ENCODE data around the gene B2M. TPM values are rescaled to one million over a fixed set of nuclear protein-coding genes. Genes with fewer than 3 reads are reported as not detected.
"Not testable (repeated sequence)": the region's sequence is repeated elsewhere in the genome, so short reads cannot be mapped to it uniquely, and the experiment has no call there.

The B2M gene
- polyA plus RNA-seq, 3 donors, result 682 to 854 (median 828) TPM

- DNase-seq, result not testable (repeated sequence)
These were observed 28.3 kb upstream of the B2M start for GRCh38 chr15:44682809-44683682.

DNA sequence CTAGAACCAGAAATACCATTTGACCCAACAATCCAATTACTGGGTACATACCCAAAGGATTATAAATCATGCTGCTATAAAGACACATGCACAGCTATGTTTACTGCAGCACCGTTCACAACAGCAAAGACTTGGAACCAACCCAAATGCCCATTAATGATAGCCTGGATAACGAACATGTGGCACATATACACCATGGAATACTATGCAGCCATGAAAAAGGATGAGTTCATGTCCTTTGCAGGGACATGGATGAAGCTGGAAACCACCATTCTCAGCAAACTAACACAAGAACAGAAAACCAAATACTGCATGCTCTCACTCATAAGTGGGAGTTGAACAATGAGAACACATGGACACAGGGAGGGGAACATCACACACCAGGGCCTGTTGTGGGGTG lies 22.0 kb upstream of the B2M start:
- not testable (repeated sequence) for DNase-seq

DNA sequence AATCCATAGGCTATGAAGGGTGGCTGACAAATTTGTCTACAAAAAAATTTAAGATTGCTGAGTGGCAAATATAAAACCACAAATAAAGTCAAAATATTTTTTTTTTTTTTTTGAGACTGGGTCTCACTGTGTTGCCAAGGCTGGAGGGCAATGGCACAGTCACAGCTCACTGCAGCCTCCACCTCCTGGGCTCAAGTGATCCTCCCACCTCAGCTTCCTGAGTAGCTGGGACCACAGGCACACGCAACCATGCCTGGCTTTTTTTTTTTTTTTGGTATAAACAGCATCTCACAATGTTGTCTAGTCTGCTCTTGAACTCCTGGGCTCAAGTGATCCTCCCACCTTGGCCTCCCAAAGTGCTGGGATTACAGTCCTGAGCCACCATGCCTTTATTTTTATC lies 21.1 kb upstream of the B2M start:
- not testable (repeated sequence) for DNase-seq

DNA sequence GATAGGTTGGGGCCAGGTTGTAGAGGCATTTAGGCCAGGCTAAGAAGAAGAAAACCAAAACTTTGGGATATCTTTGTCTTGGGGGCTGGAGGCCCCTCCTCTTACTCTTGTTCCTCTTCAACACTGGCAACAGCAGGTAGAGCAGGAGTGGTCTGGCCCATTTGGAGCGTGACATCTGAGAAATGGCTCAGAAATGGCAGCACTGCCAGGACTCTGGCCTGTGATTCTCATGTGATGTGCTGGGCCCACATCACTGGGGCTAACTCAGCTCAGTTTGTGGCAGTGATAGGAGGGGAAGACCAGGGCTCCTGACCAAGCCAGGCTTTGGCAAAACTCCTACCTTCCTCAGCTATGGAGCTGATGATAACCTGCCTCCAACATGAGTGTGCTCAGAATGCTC lies 18.7 kb upstream of the B2M start:
- no peak for DNase-seq

DNA sequence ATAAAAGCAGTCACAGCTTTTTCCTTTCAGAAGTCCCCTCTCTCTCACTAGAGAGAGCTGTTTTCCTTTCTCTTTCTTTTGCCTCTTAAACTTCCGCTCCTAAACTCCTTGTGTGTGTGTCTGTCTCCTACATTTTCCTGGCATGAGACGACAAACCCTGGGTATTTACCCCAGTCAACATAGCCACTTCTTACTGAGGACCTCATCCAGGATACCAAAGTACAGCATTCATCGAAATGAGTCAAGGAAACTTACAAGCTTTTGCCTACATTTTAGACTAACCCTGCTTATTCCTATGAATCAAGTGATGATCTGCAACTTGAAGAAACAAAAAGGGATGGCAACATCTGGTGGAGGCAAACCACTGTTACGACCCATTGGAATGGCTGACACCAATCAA lies 16.9 kb upstream of the B2M start:
- no peak for DNase-seq

GRCh38 chr15:44695294-44695693 lies 16.0 kb upstream of the B2M start:
- no peak for DNase-seq

DNA sequence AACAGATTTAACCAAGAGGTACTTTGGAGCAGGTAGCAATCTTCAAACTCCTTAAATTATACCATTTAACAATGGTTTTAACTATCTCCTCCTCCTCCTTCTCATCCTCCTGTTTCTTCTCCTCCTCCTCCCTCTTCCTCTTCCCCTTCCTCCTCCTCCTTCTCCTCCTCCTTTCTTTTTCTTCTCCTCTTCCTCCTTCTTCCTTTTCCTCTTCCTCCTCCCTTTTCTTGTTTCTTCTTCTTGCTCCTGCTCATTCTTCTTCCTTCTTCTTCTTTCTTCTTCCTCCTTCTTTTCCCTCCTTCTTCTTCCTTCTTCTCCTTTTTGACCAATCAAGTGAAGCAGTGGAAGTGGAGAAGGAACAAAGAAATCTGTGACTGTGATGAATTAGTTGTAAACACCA lies 14.3 kb upstream of the B2M start:
- DNase-seq, result no peak

GRCh38 chr15:44698641-44699040 lies 12.7 kb upstream of the B2M start:
- DNase-seq, result no peak

DNA sequence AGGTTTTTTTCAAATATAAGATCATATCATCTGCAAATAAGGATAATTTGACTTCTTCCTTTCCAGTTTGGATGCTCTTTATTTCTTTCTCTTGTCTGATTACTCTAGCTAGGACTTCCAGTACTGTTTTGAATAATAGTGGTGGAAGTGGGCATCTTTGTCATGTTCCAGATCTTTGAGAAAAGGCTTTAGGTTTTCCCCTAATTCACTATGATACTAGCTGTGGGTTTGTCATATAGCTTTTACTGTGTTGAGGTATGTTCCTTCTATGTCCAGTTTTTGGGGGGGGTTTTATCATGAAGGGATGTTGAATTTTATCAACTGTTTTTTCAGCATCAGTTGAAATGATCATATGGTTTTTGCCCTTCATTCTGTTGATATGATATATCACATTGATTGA lies 10.6 kb upstream of the B2M start:
- DNase-seq, result not testable (repeated sequence)

- no peak for DNase-seq
These were observed 5.3 kb upstream of the B2M start for GRCh38 chr15:44705986-44706385.

DNA sequence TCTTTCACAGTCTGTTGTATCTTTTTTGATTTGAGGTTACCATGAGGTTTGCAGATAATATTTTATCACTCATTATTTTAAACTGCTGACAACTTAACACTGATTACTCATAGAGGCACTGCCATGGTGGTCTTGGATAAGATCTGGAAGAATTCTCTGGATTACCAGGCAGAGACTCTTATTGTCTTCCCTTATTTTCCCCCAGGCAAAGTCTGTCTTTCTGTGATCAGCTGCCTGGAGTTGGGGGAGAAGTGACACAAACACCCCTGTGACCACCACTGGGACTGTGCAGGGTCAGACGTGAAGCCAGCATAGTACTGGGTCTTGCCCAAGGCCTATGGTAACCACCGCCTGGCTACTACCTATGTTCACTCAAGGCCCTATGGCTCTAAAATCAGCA lies 4.9 kb upstream of the B2M start:
- no peak for DNase-seq

DNA sequence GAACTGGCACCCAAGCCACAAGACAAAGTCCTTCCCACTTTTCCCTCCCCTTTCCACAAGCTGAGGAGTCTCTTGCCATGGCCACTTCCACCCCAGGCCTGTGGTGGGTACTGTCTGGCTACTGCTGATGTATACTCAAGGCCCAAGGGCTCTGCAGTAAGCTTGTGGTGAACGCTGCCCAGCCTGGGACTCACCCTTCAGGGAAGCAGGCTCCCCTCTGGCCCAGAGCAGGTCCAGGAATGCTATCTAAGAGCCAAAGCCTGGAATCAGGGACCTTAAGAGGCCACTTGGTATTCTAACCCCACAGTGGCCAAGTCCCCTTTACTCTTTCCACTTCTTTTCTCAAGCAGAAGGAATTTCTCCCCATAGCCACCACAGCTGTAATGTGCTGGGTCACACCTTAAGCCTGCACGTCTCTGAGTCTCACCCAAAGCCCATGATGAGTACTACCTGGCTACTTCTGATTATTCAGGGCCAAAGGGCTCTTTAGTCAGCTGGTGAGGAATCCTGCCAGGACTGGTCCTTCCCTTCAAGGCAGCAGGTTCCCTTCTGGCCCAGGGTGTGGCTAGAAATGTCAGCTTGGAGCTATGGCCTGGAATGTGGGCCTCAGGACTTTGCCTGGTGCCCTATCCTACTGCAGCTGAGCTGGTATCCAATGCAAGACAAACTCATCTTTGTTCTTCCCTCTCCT lies 4.2 kb upstream of the B2M start:
- no peak for DNase-seq

- peak; percentile 33 for DNase-seq
These were observed 851 bp upstream of the B2M start for GRCh38 chr15:44710236-44711095.

DNA sequence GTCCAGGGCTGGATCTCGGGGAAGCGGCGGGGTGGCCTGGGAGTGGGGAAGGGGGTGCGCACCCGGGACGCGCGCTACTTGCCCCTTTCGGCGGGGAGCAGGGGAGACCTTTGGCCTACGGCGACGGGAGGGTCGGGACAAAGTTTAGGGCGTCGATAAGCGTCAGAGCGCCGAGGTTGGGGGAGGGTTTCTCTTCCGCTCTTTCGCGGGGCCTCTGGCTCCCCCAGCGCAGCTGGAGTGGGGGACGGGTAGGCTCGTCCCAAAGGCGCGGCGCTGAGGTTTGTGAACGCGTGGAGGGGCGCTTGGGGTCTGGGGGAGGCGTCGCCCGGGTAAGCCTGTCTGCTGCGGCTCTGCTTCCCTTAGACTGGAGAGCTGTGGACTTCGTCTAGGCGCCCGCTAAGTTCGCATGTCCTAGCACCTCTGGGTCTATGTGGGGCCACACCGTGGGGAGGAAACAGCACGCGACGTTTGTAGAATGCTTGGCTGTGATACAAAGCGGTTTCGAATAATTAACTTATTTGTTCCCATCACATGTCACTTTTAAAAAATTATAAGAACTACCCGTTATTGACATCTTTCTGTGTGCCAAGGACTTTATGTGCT lies 527 bp downstream of the B2M start:
- peak; percentile 48 for DNase-seq

DNA sequence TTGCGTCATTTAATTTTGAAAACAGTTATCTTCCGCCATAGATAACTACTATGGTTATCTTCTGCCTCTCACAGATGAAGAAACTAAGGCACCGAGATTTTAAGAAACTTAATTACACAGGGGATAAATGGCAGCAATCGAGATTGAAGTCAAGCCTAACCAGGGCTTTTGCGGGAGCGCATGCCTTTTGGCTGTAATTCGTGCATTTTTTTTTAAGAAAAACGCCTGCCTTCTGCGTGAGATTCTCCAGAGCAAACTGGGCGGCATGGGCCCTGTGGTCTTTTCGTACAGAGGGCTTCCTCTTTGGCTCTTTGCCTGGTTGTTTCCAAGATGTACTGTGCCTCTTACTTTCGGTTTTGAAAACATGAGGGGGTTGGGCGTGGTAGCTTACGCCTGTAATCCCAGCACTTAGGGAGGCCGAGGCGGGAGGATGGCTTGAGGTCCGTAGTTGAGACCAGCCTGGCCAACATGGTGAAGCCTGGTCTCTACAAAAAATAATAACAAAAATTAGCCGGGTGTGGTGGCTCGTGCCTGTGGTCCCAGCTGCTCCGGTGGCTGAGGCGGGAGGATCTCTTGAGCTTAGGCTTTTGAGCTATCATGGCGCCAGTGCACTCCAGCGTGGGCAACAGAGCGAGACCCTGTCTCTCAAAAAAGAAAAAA lies 1.2 kb downstream of the B2M start:
- peak; percentile 61 for DNase-seq

DNA sequence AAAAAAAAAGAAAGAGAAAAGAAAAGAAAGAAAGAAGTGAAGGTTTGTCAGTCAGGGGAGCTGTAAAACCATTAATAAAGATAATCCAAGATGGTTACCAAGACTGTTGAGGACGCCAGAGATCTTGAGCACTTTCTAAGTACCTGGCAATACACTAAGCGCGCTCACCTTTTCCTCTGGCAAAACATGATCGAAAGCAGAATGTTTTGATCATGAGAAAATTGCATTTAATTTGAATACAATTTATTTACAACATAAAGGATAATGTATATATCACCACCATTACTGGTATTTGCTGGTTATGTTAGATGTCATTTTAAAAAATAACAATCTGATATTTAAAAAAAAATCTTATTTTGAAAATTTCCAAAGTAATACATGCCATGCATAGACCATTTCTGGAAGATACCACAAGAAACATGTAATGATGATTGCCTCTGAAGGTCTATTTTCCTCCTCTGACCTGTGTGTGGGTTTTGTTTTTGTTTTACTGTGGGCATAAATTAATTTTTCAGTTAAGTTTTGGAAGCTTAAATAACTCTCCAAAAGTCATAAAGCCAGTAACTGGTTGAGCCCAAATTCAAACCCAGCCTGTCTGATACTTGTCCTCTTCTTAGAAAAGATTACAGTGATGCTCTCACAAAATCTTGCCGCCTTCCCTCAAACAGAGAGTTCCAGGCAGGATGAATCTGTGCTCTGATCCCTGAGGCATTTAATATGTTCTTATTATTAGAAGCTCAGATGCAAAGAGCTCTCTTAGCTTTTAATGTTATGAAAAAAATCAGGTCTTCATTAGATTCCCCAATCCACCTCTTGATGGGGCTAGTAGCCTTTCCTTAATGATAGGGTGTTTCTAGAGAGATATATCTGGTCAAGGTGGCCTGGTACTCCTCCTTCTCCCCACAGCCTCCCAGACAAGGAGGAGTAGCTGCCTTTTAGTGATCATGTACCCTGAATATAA lies 2.0 kb downstream of the B2M start:
- no peak for DNase-seq

DNA sequence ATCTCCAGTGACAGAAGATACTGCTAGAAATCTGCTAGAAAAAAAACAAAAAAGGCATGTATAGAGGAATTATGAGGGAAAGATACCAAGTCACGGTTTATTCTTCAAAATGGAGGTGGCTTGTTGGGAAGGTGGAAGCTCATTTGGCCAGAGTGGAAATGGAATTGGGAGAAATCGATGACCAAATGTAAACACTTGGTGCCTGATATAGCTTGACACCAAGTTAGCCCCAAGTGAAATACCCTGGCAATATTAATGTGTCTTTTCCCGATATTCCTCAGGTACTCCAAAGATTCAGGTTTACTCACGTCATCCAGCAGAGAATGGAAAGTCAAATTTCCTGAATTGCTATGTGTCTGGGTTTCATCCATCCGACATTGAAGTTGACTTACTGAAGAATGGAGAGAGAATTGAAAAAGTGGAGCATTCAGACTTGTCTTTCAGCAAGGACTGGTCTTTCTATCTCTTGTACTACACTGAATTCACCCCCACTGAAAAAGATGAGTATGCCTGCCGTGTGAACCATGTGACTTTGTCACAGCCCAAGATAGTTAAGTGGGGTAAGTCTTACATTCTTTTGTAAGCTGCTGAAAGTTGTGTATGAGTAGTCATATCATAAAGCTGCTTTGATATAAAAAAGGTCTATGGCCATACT lies 4.0 kb downstream of the B2M start:
- no peak for DNase-seq

DNA sequence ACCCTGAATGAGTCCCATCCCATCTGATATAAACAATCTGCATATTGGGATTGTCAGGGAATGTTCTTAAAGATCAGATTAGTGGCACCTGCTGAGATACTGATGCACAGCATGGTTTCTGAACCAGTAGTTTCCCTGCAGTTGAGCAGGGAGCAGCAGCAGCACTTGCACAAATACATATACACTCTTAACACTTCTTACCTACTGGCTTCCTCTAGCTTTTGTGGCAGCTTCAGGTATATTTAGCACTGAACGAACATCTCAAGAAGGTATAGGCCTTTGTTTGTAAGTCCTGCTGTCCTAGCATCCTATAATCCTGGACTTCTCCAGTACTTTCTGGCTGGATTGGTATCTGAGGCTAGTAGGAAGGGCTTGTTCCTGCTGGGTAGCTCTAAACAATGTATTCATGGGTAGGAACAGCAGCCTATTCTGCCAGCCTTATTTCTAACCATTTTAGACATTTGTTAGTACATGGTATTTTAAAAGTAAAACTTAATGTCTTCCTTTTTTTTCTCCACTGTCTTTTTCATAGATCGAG lies 4.5 kb downstream of the B2M start:
- DNase-seq, result no peak

GRCh38 chr15:44716983-44717602 lies 5.8 kb downstream of the B2M start:
- no peak for DNase-seq

All from renal pelvis (tissue), 4 donors.